ENCODE measurements around the gene LDHAL6A. TPM values are rescaled to one million over a fixed set of nuclear protein-coding genes. Genes with fewer than 3 reads are reported as not detected.

Gene LDHAL6A
- total RNA-seq, 2 donors from 2014 or later, result not detected

DNA sequence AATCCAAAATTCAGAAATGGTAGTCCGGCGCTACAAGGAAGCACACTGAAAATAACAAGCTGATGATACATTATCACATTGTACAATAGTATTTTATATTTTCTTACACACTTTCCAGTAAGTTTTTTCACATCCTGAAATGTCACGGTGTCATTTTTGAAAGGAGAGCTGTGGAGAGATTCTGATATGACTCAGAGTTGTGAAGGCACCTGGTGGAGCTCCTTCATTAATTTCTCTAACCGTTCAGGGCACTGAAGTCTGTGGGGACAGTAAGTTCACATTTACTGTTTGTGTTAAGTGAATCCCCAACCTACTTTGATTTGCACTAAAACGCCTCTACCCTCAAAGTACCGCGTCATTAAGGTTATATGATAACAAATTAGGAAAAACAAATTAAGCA is 13.3 kb downstream of the LDHAL6A start:
- peak; percentile 33 to 60 for ATAC-seq
- Mint-ChIP-seq H3K9me3 (no peaks in the 10 kb centered on the region), H3K27ac (peak overlapping the region in 1 of 2 donors; percentile 93), H3K36me3 (no peaks in the 10 kb centered on the region)
- DNase-seq (ENCODE audit: low spot score in 2 of 2), result peak in 1 of 2 donors; percentile 31

DNA sequence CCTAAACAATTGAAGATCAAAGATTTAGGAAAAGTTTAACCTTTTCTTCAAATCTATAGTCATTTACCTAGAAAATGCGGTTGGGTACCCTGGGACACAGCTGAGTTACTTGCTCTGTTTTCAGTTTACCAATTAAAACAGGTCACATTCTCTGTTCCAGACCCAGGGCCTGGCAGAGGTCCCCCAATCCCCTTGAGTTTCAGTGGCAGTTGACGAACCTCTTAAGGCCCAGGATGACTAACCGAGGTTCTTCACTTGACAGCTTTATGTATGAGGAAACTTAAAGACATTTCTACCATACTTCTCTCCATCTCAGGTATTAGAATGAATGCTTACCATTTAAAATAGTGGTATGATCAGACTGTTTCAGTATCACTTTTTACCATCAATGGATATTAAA is 16.3 kb downstream of the LDHAL6A start:
- DNase-seq (ENCODE audit: low spot score in 2 of 2) (peak in 1 of 2 donors; percentile 54), ATAC-seq (peak; percentile 63 to 88)
- peaks cover 4 to 8% of the 10 kb centered on the region in 2 donors for H3K36me3 Mint-ChIP-seq
- H3K27ac Mint-ChIP-seq, result peak overlapping the region in 1 of 2 donors; percentile 75
- H3K9me3 Mint-ChIP-seq, result no peaks in the 10 kb centered on the region

DNA sequence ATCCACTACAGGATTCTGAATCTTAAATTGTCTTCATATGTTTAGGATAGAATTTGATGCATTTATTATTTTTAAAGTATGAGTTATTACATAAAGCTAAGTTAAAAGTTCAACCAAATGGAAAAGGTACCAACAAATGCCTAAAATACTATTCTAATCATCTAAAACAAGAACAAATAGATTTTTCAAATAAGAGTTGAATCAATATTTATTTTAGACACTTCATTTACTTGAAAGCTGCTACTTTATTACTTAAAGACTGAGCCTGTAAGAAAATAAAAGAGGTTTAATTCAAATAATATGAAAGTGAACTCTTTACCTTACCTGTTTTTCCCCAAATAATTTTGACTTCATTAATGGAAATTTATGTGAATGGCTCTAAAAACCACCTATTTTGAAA is 16.9 kb downstream of the LDHAL6A start:
- DNase-seq (ENCODE audit: low spot score in 2 of 2) (no peak), ATAC-seq (no peak)
- no peak overlapping the region for H3K27ac Mint-ChIP-seq
- H3K36me3 Mint-ChIP-seq, result peaks cover 4 to 11% of the 10 kb centered on the region in 2 donors
- no peaks in the 10 kb centered on the region for H3K9me3 Mint-ChIP-seq

DNA sequence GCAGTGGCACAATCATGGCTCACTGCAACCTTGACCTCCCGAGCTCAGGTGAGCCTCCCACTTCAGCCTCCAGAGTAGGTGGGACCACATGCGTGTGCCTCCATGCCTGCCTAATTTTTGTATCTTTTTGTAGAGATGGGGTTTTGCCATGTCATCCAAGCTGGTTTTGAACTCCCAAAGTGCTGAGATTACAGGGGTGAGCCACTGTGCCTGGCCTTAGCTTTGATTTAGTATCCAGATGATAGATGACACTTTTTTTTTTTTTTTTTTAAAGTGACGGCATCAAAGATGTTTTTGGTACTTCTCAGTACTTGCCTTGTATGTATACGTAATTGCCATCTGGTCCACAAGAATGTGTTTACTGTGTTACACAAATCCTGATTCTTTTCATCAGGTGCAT is 23.4 kb downstream of the LDHAL6A start:
- DNase-seq (ENCODE audit: low spot score in 2 of 2), result no peak
- Mint-ChIP-seq H3K27ac (no peak overlapping the region), H3K9me3 (no peaks in the 10 kb centered on the region), H3K36me3 (peaks cover 9 to 36% of the 10 kb centered on the region in 2 donors)
- ATAC-seq, result no peak

DNA sequence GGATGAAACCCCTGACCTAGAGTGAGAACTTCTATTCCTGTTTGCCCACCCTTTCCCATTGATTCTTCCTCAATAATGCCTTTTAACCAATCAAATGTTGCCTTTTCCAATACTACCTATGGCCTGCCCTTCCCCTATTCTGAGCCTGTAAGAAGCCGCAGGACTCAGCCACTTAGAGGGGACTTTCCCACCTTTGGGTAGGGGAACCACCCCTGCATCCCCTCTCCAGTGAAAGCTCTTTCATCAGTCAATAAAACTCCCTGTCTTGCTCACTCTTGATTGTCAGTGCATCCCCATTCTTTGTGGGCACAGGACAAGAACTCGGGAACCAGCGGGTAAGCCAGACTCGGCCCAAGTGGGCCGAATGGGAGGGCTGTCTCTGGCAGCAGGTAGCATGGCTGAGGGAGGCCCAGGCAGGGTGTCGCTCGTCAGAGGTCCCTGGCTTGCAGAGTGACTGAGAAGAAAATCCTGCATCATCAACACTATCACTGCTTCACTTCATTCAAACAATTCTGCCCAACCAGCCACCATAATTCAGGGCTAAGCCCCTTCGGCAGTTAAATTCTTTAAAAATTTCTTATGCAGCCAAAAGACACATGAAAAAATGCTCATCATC is 30.4 kb downstream of the LDHAL6A start:
- Mint-ChIP-seq H3K36me3 (peaks cover 17 to 24% of the 10 kb centered on the region in 2 donors), H3K27ac (no peak overlapping the region), H3K9me3 (no peaks in the 10 kb centered on the region)
- DNase-seq (ENCODE audit: low spot score in 2 of 2), result no peak
- peak; percentile 34 to 86 for ATAC-seq

DNA sequence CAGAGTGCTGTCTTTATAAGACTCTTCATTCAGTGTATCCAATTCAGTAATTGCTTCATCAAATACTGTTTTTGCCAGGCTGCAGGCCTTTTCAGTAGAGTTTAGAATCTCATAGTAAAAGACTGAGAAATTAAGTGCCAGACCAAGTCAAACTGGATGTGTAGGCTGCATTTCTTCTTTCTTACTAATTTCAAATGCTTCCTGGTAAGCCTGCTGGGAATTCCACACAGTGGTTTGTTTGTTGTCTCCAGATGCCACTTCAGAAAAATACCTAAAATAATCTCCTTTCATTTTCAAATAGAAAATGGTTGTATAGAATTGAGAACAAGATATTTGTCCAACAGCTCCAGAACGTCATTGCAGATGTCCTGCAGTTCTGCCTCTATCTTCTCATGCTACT is 34.7 kb downstream of the LDHAL6A start:
- H3K27ac Mint-ChIP-seq, result peak overlapping the region in 1 of 2 donors; percentile 85
- H3K36me3 Mint-ChIP-seq, result peaks cover 13 to 16% of the 10 kb centered on the region in 2 donors
- no peak for ATAC-seq
- DNase-seq (ENCODE audit: low spot score in 2 of 2), result no peak
- H3K9me3 Mint-ChIP-seq, result no peaks in the 10 kb centered on the region

DNA sequence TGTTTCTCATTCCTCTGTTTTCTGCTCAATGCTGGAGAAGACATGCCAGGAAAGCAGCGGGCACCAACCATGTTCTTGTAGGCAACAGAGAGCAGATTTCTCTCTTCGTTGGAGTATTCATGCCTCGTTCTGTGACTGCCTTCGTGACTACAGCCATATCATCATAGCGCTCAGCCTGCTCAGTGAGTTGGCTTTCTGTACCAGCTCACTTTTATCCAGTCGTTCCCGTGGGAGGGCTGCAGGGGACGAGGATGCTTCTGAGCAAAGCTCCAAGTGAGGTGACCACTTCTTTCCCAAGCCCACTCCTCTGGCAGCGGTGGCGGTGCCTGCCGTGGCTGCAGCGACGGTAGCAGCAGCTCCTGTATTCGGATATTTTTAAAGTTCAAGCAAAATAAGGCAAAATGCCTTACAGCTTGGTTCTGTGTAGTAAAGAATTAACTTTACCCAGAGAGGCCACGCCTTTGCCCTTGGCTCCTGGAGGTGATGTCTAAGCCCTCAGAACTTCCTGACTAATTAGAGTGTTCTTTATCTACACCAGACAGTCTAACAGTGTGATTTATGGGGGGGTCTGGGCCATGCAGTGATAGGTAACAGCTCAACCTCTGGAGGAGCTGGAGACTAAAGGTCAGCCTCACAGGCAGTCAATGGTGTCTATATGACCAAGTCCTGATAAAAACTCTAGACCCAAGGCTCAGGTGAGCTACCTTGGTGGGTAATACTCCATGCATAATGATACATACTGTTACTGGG is 35.3 kb downstream of the LDHAL6A start:
- Mint-ChIP-seq H3K36me3 (peaks cover 13 to 16% of the 10 kb centered on the region in 2 donors), H3K9me3 (no peaks in the 10 kb centered on the region), H3K27ac (no peak overlapping the region)
- no peak for DNase-seq (ENCODE audit: low spot score in 2 of 2)
- ATAC-seq, result no peak

DNA sequence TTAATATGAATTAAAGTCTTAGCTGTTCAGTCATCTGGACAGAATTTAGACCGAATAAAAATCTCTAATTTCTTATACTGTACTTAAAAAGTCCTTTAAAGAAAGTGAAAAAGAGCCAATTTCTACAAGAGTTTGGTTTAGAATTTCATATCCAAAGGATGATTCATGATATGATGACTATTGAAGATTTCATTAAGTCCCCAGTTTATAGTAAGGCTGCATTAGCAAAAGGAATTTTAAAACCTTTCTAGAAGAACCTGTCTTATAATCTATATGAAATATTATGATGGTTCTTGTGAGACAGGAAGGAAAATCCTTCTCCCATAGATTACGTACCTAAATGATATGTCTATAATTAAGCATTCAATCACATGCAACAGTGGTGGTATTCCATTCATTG is 36.3 kb downstream of the LDHAL6A start:
- Mint-ChIP-seq H3K36me3 (peaks cover 13 to 16% of the 10 kb centered on the region in 2 donors), H3K27ac (no peak overlapping the region), H3K9me3 (no peaks in the 10 kb centered on the region)
- ATAC-seq, result no peak
- no peak for DNase-seq (ENCODE audit: low spot score in 2 of 2)

DNA sequence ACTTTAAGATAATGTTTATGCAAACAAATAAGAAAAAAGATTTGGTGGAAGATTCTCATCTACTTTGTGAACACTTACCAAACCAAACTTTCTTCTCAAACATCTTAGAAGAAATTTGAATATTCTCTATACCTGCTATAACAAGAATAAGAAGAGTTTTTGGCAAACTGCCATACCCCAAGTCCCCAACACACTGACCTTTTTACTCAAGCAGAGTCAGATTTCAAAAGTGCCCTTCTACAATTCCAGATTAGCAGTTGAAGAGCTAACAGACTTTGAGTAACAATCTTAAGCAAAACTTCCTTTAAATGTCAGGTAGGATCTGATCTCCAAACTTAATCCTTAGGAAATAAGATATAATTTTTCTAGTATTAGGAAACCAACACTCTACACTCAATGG is 37.2 kb downstream of the LDHAL6A start:
- Mint-ChIP-seq H3K9me3 (no peaks in the 10 kb centered on the region), H3K27ac (no peak overlapping the region), H3K36me3 (peaks cover 13 to 16% of the 10 kb centered on the region in 2 donors)
- DNase-seq (ENCODE audit: low spot score in 2 of 2) (no peak), ATAC-seq (no peak)

DNA sequence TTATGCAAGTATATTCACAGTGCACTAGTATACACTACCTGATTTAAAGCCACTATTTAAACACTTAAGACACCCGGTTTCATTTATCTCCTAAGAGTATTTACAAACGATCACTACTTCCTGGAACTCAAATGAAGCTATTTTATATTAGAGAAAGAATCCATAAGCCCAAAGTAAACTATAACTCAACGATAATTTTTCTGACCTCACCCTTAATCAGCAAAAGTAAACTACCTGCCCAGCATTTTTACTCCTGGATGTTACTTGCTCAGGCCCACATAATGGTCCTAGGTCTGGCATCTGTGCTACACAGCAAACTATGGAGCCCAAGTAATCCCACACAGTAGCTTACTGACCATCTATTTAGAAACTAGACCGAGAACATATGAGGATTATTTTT is 37.7 kb downstream of the LDHAL6A start:
- peaks cover 9 to 15% of the 10 kb centered on the region in 2 donors for H3K36me3 Mint-ChIP-seq
- DNase-seq (ENCODE audit: low spot score in 2 of 2) (no peak), ATAC-seq (no peak)
- no peaks in the 10 kb centered on the region for H3K9me3 Mint-ChIP-seq
- no peak overlapping the region for H3K27ac Mint-ChIP-seq

DNA sequence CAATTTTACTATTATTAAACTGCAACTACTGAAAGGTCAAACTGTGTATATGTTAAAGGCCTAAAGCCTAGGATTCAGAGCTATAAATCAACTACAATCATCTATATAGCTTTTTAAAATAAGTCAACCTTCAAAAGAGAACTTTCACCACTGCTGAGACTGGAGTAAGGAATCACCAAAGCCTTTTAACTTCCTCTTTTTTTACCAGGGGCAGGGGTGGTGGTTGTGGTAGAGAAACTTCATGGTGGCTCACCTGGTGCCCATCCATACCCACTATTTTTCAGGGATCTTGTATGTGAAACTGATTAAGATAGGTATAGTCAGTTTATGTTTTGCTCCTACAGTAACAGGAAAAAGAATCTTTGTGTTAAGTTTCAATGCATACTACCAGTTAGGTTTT is 39.6 kb downstream of the LDHAL6A start:
- peaks cover 16 to 17% of the 10 kb centered on the region in 2 donors for H3K36me3 Mint-ChIP-seq
- DNase-seq (ENCODE audit: low spot score in 2 of 2) (no peak), ATAC-seq (no peak)
- peak overlapping the region; percentile 32 to 55 for H3K27ac Mint-ChIP-seq
- no peaks in the 10 kb centered on the region for H3K9me3 Mint-ChIP-seq

DNA sequence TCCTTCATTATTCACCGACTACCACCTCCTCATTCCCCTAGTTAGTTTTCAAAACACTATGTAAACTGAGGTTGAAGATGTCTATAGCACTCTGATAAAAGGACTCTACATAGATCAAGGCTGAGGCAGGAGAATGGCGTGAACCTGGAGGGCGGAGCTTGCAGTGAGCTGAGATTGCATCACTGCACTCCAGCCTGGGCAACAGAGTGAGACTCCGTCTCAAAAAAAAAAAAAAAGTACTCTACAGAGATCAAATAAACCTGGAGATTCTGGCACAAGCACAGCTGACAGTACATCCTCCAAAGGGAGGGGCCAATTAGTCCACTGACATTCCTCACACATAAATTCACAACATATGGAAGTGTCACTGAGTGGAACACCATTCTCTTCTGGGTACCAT is 40.0 kb downstream of the LDHAL6A start:
- ATAC-seq (no peak), DNase-seq (ENCODE audit: low spot score in 2 of 2) (no peak)
- H3K9me3 Mint-ChIP-seq, result no peaks in the 10 kb centered on the region
- H3K36me3 Mint-ChIP-seq, result peaks cover 11 to 15% of the 10 kb centered on the region in 2 donors
- peak overlapping the region in 1 of 2 donors; percentile 32 for H3K27ac Mint-ChIP-seq

DNA sequence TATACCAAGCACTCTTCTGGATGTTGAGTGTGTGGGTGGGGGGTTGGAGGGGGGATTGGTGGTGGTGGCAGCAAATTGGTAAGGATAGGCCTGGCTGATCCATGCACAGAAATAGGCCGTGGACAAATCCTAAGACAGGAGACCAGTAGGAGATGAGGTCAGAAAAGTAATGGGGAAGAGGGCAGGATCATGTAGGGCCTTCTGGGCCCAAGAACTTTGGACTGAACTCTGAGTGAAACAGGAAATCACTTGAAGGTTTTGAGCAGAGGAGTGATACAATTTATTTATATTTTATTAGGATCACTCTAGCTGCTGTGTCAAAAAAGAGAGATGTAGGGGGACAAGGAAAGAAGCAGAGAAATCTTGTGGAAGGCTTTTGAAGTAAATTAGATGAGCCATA is 42.4 kb downstream of the LDHAL6A start:
- peak in 1 of 2 donors; percentile 20 for ATAC-seq
- no peak for DNase-seq (ENCODE audit: low spot score in 2 of 2)
- Mint-ChIP-seq H3K36me3 (peaks cover 17 to 19% of the 10 kb centered on the region in 2 donors), H3K27ac (peak overlapping the region in 1 of 2 donors; percentile 4), H3K9me3 (no peaks in the 10 kb centered on the region)

DNA sequence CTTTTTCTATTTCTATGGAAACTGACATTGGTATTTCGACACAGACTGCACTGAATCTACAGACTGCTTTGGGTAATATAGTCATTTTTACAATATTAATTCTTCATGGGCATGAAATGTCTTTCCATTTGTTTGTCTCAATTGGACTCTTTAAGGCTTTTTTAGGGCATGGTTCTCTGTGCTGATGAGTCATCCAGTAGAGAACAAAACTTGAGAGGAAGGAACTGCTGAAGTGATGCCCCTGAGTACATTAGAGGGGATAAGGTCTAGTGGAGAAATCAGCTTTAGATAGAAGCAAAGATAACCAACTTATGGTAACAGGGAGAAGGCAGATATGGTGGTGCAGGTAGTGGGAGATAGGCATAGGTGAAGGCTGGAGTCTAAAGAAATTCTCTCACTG is 46.0 kb downstream of the LDHAL6A start:
- H3K9me3 Mint-ChIP-seq, result no peaks in the 10 kb centered on the region
- ATAC-seq (no peak), DNase-seq (ENCODE audit: low spot score in 2 of 2) (no peak)
- H3K36me3 Mint-ChIP-seq, result peaks cover 17 to 19% of the 10 kb centered on the region in 2 donors
- peak overlapping the region in 1 of 2 donors; percentile 80 for H3K27ac Mint-ChIP-seq

DNA sequence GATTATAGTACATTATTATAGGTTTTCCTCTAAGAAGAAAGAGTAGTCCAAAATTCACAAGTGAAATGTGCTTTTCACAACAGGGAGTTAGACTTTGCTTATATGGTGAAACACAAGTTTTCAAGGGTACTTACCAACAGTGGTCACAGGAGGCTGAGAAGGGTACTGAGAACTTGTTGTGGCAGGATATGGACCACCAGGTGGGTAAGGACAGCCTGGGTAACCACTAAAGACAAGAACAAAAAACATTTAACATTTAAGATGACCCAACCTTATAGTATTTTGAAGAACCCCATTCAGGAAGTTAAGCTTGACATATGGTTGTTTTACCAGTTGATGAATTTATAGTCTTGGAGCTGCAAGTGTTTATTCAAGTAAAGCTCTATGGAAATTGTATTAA is 46.7 kb downstream of the LDHAL6A start:
- DNase-seq (ENCODE audit: low spot score in 2 of 2) (no peak), ATAC-seq (no peak)
- H3K36me3 Mint-ChIP-seq, result peaks cover 19 to 20% of the 10 kb centered on the region in 2 donors
- no peak overlapping the region for H3K27ac Mint-ChIP-seq
- no peaks in the 10 kb centered on the region for H3K9me3 Mint-ChIP-seq

DNA sequence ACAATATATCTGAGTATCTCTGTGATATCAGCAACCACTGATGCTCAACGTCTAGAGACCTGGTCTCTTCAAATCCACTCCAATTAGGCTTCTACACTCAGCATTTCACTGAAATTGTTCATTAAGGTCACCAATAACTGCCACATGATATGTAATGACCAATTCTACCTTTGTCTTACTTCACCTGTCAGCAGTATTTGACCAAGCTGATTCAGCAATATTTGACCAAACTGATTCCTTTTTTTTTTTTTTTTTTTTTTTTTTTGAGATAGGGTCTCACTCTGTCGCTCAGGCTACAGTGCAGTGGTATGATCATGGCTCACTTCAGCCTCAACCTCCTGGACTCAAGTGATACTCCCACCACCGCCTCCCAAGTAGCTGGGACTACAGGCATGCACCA is 65.5 kb downstream of the LDHAL6A start:
- Mint-ChIP-seq H3K9me3 (no peaks in the 10 kb centered on the region), H3K27ac (no peak overlapping the region), H3K36me3 (no peaks in the 10 kb centered on the region)
- DNase-seq (ENCODE audit: low spot score in 2 of 2) (no peak), ATAC-seq (no peak)

DNA sequence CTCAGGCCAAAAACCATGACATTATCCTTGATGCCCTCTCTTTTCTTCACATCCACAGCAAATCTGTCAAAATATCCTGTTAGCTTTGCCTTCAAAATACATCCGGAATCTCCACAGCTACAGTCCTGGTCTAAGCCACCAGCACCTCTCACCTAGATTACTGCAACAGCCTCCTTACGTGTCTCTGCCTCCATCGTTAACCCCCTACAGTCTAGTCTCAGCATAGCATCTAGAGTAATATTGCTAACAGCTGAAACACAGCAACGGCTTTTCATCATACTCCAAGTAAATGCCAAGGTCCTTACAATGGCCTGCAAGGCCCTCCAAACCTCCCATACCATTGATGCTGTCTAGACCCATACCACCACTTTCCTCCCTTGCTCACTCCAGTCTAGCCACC is 66.7 kb downstream of the LDHAL6A start:
- H3K9me3 Mint-ChIP-seq, result no peaks in the 10 kb centered on the region
- H3K36me3 Mint-ChIP-seq, result peaks cover 7 to 10% of the 10 kb centered on the region in 2 donors
- ATAC-seq (no peak), DNase-seq (ENCODE audit: low spot score in 2 of 2) (no peak)
- H3K27ac Mint-ChIP-seq, result no peak overlapping the region

DNA sequence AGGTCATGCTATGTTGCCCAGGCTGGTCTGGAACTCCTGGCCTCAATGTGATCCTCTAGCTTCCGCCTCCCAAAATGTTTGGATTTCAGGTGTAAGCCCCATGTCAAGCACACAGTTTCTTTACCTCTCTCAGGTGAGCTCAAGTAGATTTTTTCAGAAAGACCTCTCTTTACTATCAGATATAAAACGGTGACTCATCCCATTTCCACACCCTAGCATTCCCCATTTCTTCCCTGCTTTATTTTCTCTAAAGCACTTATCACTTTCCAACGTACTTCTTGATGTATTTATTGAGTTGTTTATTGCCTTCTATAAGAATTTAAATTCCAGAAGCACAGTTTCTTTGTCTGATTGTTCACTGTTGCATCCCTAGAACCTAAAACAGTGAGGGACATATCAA is 67.4 kb downstream of the LDHAL6A start:
- Mint-ChIP-seq H3K27ac (no peak overlapping the region), H3K9me3 (no peaks in the 10 kb centered on the region), H3K36me3 (peaks cover 7 to 10% of the 10 kb centered on the region in 2 donors)
- DNase-seq (ENCODE audit: low spot score in 2 of 2), result no peak
- ATAC-seq, result no peak

Measured in activated naive CD4-positive, alpha-beta T cell treated with anti-CD3 and anti-CD28 coated beads, Interleukin-2, amount 50 U/mL, for 72 hours (primary cell).